Measurements from ENCODE around the gene PNN.
"Not testable (repeated sequence)": the region's sequence is repeated elsewhere in the genome, so short reads cannot be mapped to it uniquely, and the experiment has no call there.

PNN gene

DNA sequence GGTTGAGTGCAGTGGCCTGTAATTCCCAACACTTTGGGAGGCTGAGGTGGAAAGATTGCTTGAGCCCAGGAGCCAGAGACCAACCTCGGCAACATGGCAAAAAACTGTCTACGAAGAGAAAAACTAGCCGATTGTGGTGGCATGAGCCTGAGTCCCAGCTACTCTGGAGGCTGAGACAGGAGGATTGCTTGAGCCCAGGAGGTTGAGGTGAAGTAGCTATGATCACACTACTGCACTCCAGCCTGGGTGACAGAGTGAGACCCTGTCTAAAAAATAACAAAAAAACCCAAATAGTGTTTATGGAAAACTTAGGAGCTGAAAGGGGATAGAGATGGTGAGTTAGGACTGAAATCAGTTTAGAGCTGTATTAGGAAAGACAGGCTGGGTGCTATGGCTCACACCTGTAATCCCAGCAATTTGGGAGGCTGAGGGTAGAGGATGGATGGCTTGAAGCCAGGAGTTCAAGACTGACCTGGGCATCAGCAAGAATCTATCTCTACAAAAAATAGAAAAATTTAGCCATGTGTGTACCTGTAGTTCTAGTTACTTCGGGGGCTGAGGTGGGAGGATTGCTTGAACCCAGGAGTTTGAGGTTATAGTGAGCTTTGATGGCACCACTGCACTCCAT is 9.7 kb downstream of the PNN start:
- Histone ChIP-seq H3K4me3 (ENCODE audit: low read depth in 1 of 2, low read length in 1 of 2) (no peak overlapping the region), H3K4me1 (ENCODE audit: control insufficient read depth in 1 of 2, insufficient read depth in 1 of 2, low read depth in 1 of 2, low read length in 1 of 2) (peaks cover 0 to 6% of the 10 kb centered on the region in 2 experiments), H3K9me3 (no peaks in the 10 kb centered on the region), H3K36me3 (peaks cover 62% of the 10 kb centered on the region), H3K27me3 (no peaks in the 10 kb centered on the region), H3K27ac (no peak overlapping the region)
- TF ChIP-seq, protein P1, sequence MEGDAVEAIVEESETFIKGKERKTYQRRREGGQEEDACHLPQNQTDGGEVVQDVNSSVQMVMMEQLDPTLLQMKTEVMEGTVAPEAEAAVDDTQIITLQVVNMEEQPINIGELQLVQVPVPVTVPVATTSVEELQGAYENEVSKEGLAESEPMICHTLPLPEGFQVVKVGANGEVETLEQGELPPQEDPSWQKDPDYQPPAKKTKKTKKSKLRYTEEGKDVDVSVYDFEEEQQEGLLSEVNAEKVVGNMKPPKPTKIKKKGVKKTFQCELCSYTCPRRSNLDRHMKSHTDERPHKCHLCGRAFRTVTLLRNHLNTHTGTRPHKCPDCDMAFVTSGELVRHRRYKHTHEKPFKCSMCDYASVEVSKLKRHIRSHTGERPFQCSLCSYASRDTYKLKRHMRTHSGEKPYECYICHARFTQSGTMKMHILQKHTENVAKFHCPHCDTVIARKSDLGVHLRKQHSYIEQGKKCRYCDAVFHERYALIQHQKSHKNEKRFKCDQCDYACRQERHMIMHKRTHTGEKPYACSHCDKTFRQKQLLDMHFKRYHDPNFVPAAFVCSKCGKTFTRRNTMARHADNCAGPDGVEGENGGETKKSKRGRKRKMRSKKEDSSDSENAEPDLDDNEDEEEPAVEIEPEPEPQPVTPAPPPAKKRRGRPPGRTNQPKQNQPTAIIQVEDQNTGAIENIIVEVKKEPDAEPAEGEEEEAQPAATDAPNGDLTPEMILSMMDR (IDR thresholded peaks at IDR 0.05), result no peak

DNA sequence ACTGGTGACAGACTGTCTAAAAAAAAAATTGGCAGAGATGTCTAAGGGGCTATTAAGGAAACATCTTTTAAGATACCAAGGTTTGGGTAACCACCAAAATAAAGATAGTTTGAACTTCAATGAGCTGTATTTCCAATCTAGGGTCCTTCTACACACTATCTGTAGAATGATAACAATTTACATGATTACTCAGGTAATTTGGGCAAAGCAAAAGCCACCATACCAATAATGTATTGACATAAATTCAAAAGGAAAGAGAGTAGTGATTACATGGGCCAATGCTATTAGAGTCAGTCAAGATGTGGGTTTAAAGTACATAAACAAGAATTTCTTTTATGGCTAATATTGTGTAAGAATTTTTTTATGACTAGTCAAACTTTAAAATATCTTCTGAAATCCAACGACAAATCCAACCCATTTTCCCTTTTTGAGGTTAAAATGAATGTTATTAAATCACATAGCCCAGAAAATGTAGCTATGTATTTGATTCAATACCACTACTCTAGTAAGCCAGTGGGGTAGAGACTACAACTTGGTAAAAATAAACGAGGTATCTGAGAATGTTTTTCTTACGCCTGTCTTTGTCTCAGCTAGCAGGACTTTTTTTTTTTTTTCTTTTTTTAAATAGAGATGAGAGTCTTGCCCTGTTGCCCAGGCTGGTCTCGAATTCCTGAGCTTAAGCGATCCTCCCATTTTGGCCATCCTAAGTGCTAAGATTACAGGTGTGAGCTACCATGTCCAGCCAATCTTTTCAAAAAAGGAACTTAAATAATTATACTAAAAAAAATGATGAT is 10.4 kb downstream of the PNN start:
- no peak overlapping the region for H3K4me3 ChIP-seq (ENCODE audit: low read depth in 1 of 2, low read length in 1 of 2)
- TF ChIP-seq, protein P1 (IDR thresholded peaks at IDR 0.05), result no peak
- no peak overlapping the region for H3K27ac ChIP-seq
- no peaks in the 10 kb centered on the region for H3K27me3 ChIP-seq
- peaks cover 55% of the 10 kb centered on the region for H3K36me3 ChIP-seq
- no peaks in the 10 kb centered on the region for H3K9me3 ChIP-seq
- H3K4me1 ChIP-seq (ENCODE audit: control insufficient read depth in 1 of 2, insufficient read depth in 1 of 2, low read depth in 1 of 2, low read length in 1 of 2), result peaks cover 0 to 6% of the 10 kb centered on the region in 2 experiments

DNA sequence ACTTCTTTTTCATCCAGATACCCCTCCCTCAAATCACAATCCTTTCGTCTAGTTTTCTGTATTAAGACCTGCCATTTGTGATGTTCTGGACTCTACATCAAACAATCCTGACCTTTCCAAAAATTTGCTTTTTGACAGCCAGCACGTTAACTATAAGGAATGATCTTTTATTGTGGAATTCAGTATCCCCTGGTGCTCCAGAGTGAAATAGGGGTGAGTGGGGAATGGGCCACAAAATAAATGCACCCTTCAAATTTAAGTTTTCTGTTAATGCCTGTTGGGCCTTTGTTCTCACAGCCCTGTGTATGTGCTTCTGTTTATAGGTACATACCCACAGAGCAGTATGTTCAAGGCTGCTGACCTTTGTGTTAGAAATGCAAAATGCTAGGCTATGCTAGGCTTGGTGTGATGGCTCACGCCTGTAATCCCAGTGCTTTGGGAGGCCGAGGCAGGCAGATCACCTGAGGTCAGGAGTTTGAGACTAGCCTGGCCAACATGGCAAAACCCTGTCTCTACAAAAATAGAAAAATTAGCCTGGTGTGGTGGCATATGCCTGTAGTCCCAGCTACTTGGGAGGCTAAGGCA is 12.0 kb downstream of the PNN start:
- no peaks in the 10 kb centered on the region for H3K27me3 ChIP-seq
- no peak overlapping the region for H3K27ac ChIP-seq
- peaks cover 39% of the 10 kb centered on the region for H3K36me3 ChIP-seq
- peaks cover 0 to 6% of the 10 kb centered on the region in 2 experiments for H3K4me1 ChIP-seq (ENCODE audit: control insufficient read depth in 1 of 2, insufficient read depth in 1 of 2, low read depth in 1 of 2, low read length in 1 of 2)
- no peaks in the 10 kb centered on the region for H3K9me3 ChIP-seq
- TF ChIP-seq, protein P1 (IDR thresholded peaks at IDR 0.05), result no peak
- no peak overlapping the region for H3K4me3 ChIP-seq (ENCODE audit: low read depth in 1 of 2, low read length in 1 of 2)

DNA sequence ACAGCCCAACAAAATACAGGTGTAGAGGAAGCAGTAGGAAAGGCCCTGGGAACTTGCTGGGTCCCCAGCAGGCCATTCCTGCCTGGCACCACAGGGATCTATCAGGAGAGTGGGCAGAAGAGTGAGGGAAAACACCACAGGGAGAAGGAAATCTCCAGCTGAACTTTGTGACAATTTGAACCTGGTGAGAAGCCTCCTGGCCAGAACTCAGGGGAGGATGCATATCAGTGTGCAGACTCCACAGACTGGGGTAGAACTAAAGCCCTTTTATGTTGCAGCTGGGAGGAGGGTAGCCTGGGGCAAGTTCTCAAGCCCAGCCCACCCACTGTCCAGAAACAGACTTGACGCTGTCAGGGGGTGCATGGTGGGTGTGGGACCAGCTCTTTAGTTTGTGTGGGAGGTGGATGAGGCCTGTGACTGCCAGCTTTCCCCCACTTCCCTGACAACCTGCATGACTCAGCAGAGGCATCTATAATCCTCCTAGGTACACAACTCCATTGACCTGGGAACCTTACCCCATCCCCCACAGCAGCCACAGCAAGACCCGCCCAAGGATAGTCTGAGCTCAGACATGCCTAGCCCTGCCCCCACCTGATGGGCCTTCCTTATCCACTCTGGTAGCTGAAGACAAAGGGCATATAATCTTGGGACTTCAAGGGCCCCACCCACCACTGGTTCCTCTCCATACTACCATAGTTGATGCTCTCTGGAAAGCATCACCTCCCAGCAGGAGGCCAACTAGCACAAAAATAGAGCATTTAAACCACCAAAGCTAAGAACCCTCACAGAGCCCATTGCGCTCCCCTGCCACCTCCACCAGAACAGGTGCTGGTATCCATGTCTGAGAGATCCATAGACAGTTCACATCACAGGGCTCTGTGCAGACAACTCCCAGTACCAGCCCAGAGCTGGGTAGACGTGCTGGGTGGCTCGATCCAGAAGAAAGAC is 28.9 kb downstream of the PNN start:
- H3K4me3 ChIP-seq (ENCODE audit: low read depth in 1 of 2, low read length in 1 of 2), result no peak overlapping the region
- no peaks in the 10 kb centered on the region for H3K36me3 ChIP-seq
- TF ChIP-seq, protein P1 (IDR thresholded peaks at IDR 0.05), result no peak
- no peaks in the 10 kb centered on the region for H3K4me1 ChIP-seq (ENCODE audit: control insufficient read depth in 1 of 2, insufficient read depth in 1 of 2, low read depth in 1 of 2, low read length in 1 of 2)
- H3K27me3 ChIP-seq, result no peaks in the 10 kb centered on the region
- no peaks in the 10 kb centered on the region for H3K9me3 ChIP-seq
- no peak overlapping the region for H3K27ac ChIP-seq

DNA sequence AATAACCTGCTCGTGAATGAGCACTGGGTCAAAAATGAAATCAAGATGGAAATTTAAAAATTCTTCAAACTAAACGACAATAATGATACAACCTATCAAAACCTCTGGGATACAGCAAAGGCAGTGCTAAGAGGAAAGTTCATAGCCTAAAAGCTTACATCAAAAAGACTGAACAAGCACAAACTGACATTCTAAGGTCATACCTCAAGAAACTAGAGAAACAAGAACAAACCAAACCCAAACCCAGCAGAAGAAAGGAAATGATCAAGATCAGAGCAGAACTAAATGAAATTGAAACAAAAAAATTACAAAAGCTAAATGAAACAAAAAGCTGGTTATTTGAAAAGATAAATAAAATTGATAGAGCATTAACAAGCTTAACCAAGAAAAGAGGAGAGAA is 32.4 kb downstream of the PNN start:
- H3K9me3 ChIP-seq; H3K36me3 ChIP-seq; H3K27me3 ChIP-seq; H3K4me3 ChIP-seq (ENCODE audit: low read depth in 1 of 2, low read length in 1 of 2); H3K4me1 ChIP-seq (ENCODE audit: control insufficient read depth in 1 of 2, insufficient read depth in 1 of 2, low read depth in 1 of 2, low read length in 1 of 2); H3K27ac ChIP-seq: not testable (repeated sequence)
